GM18951 (cell line): Measurements from ENCODE around the gene EAPP.
"Not testable (repeated sequence)": the region's sequence is repeated elsewhere in the genome, so short reads cannot be mapped to it uniquely, and the experiment has no call there.

Experiments
- POLR2A ChIP-seq: IDR thresholded peaks from 4 replicates; pipeline ENCODE4 v1.6.1; 2011; ENCODE audit warnings: mild to moderate bottlenecking; ENCODE audit not compliant: insufficient read length, insufficient read depth; ENCODE audit errors: extremely low read depth
- in situ Hi-C: fragments of 300-500 bp; cut with MboI; formaldehyde crosslinking; loops from one replicate; pipeline ENCODE4 v1.12.0; 2022; ENCODE audit warnings: low sequenced_read_pairs, mixed read lengths, inconsistent platforms; ENCODE audit not compliant: unreplicated experiment

The EAPP gene

DNA sequence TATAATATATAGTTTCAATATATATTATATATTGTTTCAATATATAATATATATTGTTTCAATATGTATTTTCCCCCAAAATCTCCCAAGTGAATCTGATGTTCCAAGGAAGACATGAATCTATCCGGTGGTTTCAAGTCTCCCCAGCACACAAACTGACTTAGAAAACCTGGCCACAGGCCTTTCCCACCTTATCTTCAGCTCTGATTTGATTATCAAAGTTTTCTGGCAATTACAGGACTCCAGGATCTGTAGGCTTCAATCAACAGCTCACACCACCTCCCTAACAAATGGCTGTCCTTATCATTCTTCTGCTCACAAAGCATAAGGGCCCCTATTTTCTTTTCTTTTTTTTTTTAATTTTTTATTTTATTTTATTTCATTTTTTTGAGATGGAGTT, 54.8 kb downstream of the EAPP start:
- in situ Hi-C loops: no loop called here
- TF ChIP-seq POLR2A: no peak

DNA sequence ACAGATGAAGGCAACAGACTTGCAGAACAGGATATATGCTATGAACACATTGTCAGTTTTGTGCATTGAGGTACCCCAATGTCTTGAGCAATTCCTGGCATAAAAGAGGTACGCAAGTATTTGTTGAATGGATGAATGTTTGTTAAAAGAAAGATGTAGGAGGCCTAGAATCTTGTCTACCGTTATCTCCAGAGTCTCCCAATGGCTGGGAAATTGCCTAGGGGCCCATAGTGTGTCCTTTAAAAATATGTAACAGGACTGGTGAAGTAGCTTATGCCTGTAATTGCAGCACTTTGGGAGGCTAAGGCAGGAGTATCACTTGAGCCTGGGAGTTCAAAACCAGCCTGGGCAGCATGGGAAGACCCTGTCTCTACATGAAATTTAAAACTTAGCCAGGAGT, 57.0 kb downstream of the EAPP start:
- TF ChIP-seq POLR2A: no peak
- in situ Hi-C loops: no loop called here

DNA sequence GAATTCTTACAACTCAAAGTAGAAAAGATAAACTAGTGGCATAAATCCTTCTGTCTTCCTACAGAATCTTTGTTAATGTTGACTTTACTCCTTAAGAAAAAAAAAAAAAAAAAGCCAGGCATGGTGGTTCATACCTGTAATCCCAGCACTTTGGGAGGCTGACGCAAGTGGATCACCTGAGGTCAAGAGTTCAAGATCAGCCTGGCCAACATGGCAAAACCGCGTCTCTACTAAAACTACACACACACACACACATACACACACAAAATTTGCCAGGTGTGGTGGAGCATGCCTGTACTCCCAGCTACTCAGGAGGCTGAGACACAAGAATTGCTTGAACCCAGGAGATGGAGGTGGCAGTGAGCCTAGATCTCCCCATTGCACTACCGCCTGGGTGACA, 59.8 kb downstream of the EAPP start:
- no peak for TF ChIP-seq POLR2A
- in situ Hi-C loops: no loop called here

DNA sequence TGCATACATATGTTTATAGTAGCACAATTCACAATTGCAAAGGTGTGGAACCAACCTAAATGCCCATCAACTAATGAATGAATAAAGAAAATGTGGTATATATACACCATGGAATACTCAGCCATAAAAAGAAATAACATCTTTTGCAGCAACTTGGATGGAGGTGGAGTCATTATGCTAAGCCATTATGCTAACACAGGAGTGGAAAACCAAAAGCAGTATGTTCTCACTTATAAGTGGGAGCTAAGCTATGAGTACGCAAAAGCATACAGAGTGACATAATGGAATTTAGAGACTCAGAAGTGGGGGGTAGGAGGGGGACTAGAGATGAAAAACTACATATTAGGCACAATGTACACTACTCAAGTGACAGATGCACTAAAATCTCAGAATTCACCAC, 61.2 kb downstream of the EAPP start:
- TF ChIP-seq POLR2A: no peak
- in situ Hi-C loops: no loop called here

DNA sequence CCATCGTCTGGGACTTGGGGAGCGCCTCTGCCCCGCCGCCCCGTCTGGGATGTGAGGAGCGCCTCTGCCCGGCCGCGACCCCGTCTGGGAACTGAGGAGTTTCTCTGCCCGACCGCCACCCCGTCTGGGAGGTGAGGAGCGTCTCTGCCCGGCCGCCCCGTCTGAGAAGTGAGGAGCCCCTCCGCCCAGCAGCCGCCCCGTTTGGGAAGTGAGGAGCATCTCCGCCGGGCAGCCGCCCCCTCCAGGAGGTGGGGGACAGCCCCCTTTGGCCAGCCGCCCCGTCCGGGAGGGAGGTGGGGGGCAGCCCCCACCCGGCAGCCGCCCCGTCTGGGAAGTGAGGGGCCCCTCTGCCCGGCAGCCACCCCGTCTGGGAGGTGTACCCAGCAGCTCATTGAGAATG, 63.5 kb downstream of the EAPP start:
- in situ Hi-C loops: not testable (repeated sequence)

DNA sequence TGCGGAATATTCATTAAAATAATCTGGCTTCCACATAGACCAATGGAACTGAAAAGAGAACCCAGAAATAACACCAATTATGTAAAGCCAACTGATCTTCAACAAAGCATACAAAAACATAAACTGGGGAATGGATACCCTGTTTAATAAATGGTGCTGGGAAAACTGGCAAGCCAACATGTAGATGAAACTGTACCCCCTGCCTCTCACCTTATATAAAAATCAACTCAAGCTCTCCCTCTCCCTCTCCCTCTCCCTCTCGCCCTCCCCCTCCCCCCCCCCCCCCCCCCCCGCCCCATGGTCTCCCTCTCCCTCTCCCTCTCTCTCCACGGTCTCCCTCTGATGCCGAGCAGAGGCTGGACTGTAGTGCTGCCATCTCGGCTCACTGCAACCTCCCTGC, 64.3 kb downstream of the EAPP start:
- no peak for TF ChIP-seq POLR2A
- in situ Hi-C loops: no loop called here

DNA sequence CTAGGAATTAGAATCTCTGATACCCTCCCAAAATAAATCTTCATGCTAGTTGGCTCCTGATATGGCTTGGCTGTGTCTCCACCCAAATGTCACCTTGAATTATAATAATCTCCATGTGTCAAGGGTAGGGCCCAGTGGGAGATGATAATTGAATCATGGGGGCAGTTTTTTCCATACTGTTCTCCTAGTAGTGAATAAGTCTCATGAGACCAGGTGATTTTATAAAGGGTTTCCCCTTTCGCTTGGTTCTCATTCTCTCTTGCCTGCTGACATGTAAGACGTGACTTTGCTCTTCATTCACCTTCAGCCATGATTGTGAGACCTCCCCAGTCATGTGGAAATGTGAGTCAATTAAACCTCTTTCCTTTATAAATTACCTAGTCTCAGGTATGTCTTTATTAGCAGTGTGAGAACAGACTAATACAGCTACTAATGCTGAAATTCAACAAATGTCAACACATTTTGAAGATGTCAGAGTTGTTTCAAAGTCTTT, 65.3 kb downstream of the EAPP start:
- in situ Hi-C loops: no loop called here
- no peak for TF ChIP-seq POLR2A

DNA sequence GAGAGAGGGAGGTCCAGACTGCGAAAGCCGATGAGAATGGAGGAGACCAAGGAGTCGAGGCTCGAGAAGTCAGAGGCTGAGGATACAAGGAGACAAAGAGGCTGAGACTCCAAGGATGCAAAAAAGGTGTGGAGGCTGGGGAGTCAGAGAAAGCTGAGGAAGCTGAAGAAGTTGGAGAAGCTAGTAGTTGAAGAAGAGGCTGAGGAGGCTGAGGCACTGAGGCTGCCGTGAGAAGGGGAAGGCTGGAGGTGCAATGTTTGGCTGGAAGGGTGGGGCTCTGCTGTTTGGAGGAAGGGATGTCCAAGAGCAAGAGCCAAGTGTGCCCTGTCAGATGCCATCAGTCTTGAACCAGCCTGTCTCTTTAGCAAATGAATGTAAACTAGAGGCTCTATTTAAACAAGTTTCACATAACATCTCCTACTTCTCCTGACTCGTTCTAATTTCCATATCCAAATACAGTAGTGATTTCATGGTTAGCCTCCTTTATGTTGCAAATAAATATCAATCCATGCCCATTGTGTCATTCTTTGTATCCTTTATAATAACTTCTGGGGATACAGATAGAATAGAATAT, 66.7 kb downstream of the EAPP start:
- in situ Hi-C loops: no loop called here
- no peak for TF ChIP-seq POLR2A

DNA sequence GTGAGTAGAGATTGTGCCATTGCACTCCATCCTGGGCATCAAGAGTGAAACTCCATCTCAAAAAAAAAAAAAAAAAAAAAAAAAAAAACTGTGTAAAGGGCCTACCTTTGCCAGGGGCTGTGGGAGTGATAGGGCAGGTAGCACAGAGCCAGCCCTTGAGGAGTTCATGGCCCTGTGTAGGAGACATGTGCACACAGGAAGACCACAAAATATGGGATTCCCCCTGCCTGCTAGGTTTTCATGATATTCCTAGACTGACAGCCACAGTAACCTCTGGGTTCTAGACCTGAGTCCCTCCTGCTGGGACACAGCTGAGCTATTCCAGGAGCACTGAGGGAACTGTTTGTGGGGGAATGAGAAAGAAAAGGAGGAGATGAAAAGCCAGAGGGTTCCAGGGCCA, 69.2 kb downstream of the EAPP start:
- TF ChIP-seq POLR2A: no peak
- in situ Hi-C loops: no loop called here

DNA sequence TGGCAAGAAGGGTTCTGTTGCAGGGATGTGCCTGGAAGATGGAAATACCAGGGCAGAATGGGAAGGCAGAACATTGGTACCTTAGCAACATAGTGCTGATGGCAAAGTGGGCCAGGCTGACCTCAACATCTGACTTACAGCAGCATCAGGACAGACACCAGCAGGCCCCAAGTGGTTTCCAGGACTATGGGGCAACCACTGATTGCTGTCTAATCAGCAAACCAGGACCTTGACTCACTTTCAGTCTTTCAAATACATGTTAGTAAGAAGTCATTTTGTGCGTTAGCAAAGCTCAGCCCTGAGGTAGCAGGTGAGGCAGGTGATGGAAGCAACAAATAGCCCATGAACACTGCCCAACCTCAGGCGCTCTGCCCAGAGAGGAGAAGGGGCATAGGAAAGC, 72.8 kb downstream of the EAPP start:
- TF ChIP-seq POLR2A: no peak
- in situ Hi-C loops: no loop called here
